GM12878 (cell line): ENCODE data around the gene DHRS1. TPM values are rescaled to one million over a fixed set of nuclear protein-coding genes. Genes with fewer than 3 reads are reported as not detected.

Experiments used
- ATAC-seq: fragments of 200-7000 bp; cut with Tn5 transposase; 3 replicates; pipeline ENCODE4 v1.9.1; 2020; ENCODE audit warnings: mild to moderate bottlenecking, moderate library complexity
- BruUV-seq: library from RNA; stranded (reverse); fragments of 400-500 nt; replicated peaks from 2 replicates; lab custom pipeline; 2021; lab: Mats Ljungman, UMichigan
- CTCF ChIA-PET: fragments of 300-600 bp; sonication (Branson Sonifier 250); formaldehyde crosslinking; extraction: SDS; loops from one replicate; lab custom pipeline; 2021; ENCODE audit warnings: inconsistent platforms; lab: Yijun Ruan, JAX
- POLR2A ChIA-PET: fragments of 350-600 bp; formaldehyde crosslinking; extraction: SDS; loops from one replicate; lab custom pipeline; 2021; ENCODE audit warnings: inconsistent platforms; lab: Charles Lee
- RAD21 ChIA-PET: fragments of 300-600 bp; sonication (Branson Sonifier 250); formaldehyde crosslinking; loops from one replicate; lab custom pipeline; 2023; ENCODE audit warnings: antibody characterized with exemption; ENCODE audit not compliant: unreplicated experiment; lab: Charles Lee
- SMC1A ChIA-PET: fragments of 300-600 bp; sonication (Branson Sonifier 250); formaldehyde crosslinking; loops from one replicate; lab custom pipeline; 2023; ENCODE audit not compliant: unreplicated experiment, uncharacterized antibody; lab: Charles Lee
- DNase-seq: peaks from one replicate; pipeline ENCODE4 v3.0.0-alpha.2; 2011; ENCODE audit warnings: low read depth, low spot score
- FAIRE-seq: peaks from 3 replicates; lab custom pipeline; 2011; peaks lifted over from hg19 to GRCh38; lab: Jason Lieb, UNC
- H2AFZ ChIP-seq: 2 replicates; pipeline ENCODE4 v1.6.0; 2011; ENCODE audit warnings: low read depth, low read length, control low read depth; ENCODE audit not compliant: control insufficient read depth
- H3K27ac ChIP-seq: 2 replicates; pipeline ENCODE4 v1.5.1; 2011; ENCODE audit warnings: control low read depth; ENCODE audit not compliant: control insufficient read depth, insufficient read depth
- H3K27me3 ChIP-seq, 2 experiments: replicated peaks in 1 of 2; 2 replicates each; pipeline versions ENCODE4 v1.6.0 to v1.6.1; 2011; ENCODE audit warnings: low read length in 1 of 2; ENCODE audit not compliant: control insufficient read depth in 2 of 2, insufficient read depth in 2 of 2
- H3K36me3 ChIP-seq, 2 experiments: 2 replicates each; pipeline ENCODE4 v1.5.1; 2011; ENCODE audit warnings: low read length in 1 of 2; ENCODE audit not compliant: control insufficient read depth in 2 of 2, insufficient read depth in 2 of 2
- H3K4me1 ChIP-seq: 2 replicates; pipeline ENCODE4 v1.6.1; 2011; ENCODE audit warnings: mild to moderate bottlenecking, low read length, moderate library complexity, mixed read lengths; ENCODE audit not compliant: control insufficient read depth, insufficient read depth
- H3K4me2 ChIP-seq: 2 replicates; pipeline ENCODE4 v1.6.0; 2011; ENCODE audit warnings: control low read depth; ENCODE audit not compliant: control insufficient read depth, insufficient read depth
- H3K4me3 ChIP-seq: fragments of 200-600 bp; sonication (generic); 2 replicates; pipeline ENCODE4 v1.5.1; 2016
- H3K79me2 ChIP-seq: 2 replicates; pipeline ENCODE4 v1.6.0; 2011; ENCODE audit warnings: low read length; ENCODE audit not compliant: control insufficient read depth, insufficient read depth
- H3K9ac ChIP-seq: 2 replicates; pipeline ENCODE4 v1.8.0; 2011; ENCODE audit warnings: low read length, control low read depth, mixed read lengths; ENCODE audit not compliant: control insufficient read depth, insufficient read depth
- H3K9me3 ChIP-seq: replicated peaks from 3 replicates; pipeline ENCODE4 v1.5.1; 2011; ENCODE audit warnings: mild to moderate bottlenecking, low read length; ENCODE audit not compliant: control insufficient read depth, insufficient read depth
- H4K20me1 ChIP-seq: 2 replicates; pipeline ENCODE4 v1.6.0; 2011; ENCODE audit not compliant: control insufficient read depth, insufficient read depth
- ATF2 ChIP-seq: IDR thresholded peaks from 2 replicates; pipeline ENCODE4 v1.6.1; 2012; ENCODE audit warnings: low read length, inconsistent platforms
- E2F8 ChIP-seq: fragments of 450-650 bp; IDR thresholded peaks from 2 replicates; pipeline ENCODE4 v1.6.1; 2018; ENCODE audit warnings: mild to moderate bottlenecking, low read depth, moderate library complexity; ENCODE audit not compliant: partially characterized antibody
- EED ChIP-seq: sonication (generic); IDR thresholded peaks from 2 replicates; pipeline ENCODE4 v1.6.1; 2016; ENCODE audit warnings: antibody characterized with exemption, low read depth
- ZSCAN29 ChIP-seq: fragments of 450-650 bp; IDR thresholded peaks from 2 replicates; pipeline ENCODE4 v1.6.1; 2017; ENCODE audit warnings: mild to moderate bottlenecking, moderate library complexity
- WGBS: methylation state at CpG from one replicate; pipeline ENCODE4 v1.1.6; 2016; ENCODE audit warnings: low lambda C conversion rate; ENCODE audit not compliant: insufficient replicate concordance, insufficient coverage; ENCODE audit errors: missing lambda C conversion rate; 5-methylcytosine and 5-hydroxymethylcytosine counted together
- in situ Hi-C: fragments of 300-500 bp; cut with MboI; formaldehyde crosslinking; loops from 9 replicates; pipeline ENCODE4 v1.14.3; 2018; ENCODE audit warnings: mixed read lengths
- intact Hi-C: fragments of 100-400 bp; cut with micrococcal nuclease; formaldehyde crosslinking; loops from one replicate; pipeline ENCODE4 v1.14.2; 2022; ENCODE audit not compliant: unreplicated experiment
- polyA plus RNA-seq, 11 experiments: library from polyadenylated mRNA; depleted of rRNA in 4 of 11; unstranded in 6 of 11; stranded (reverse) in 5 of 11; fragments of >200 nt; fragmentation: Nextera tagmentation in 4 of 11; fragmentation: Illumina TruSeq in 1 of 11; extraction: Ambion mirVana in 4 of 11; extraction: Trizol in 1 of 11; gene quantifications; 1 replicate in 1 of 11; 2 replicates in 10 of 11; pipeline versions ENCODE4 v1.2.1 to v1.2.3, GENCODE V29; 2011 to 2016; ENCODE audit warnings: inconsistent platforms in 2 of 11, missing spikeins in 2 of 11, low read depth in 1 of 11
- total RNA-seq, 4 experiments: library from RNA; depleted of rRNA in 3 of 4; stranded (reverse); fragments of >200 nt in 3 of 4; fragmentation: Illumina TruSeq in 1 of 4; extraction: Trizol in 1 of 4; gene quantifications; 2 replicates each; pipeline versions ENCODE4 v1.2.1 to v1.2.3, GENCODE V29; 2013 to 2021

Gene DHRS1
- total and polyA plus RNA-seq, 10 of the 15 experiments (the other 5 are each of a cell fraction or from before 2014, with no cell fraction given), result 12.1 to 45.0 (median 25.7) TPM

GRCh38 chr14:24258548-24259265 is 40.9 kb downstream of the DHRS1 start:
- DNase-seq (no peak), FAIRE-seq (no peak), ATAC-seq (no peak)
- no TSS peak for BruUV-seq
- H3K9me3 ChIP-seq, result no peaks in the 10 kb centered on the region
- ChIA-PET POLR2A (interaction anchor here (0.6 kb wide), 1 partner anchor 84 kb away, joined by 4 read pairs; no protein-coding TSS in a partner anchor), RAD21 (no interaction called here), CTCF (no interaction called here), SMC1A (interaction anchor here (0.8 kb wide), 1 partner anchor 12 kb away, joined by 3 read pairs; no protein-coding TSS in a partner anchor)
- no peak overlapping the region for H3K27ac ChIP-seq
- H3K79me2 ChIP-seq, result no peaks in the 10 kb centered on the region
- H3K4me2 ChIP-seq, result no peak overlapping the region
- H3K36me3 ChIP-seq, result peaks cover 0 to 1% of the 10 kb centered on the region in 2 experiments; a peak in 2 of 4 replicates
- no peak for TF ChIP-seq EED
- TF ChIP-seq ZSCAN29, result no peak
- TF ChIP-seq ATF2, result no peak
- no peak for TF ChIP-seq E2F8
- in situ Hi-C loops (no loop called here), intact Hi-C loops (no loop called here)
- H3K27me3 ChIP-seq, result no peaks in the 10 kb centered on the region
- H3K4me1 ChIP-seq, result no peaks in the 10 kb centered on the region
- H2AFZ ChIP-seq, result no peak overlapping the region
- H4K20me1 ChIP-seq, result no peaks in the 10 kb centered on the region
- H3K9ac ChIP-seq, result no peak overlapping the region
- H3K4me3 ChIP-seq, result no peak overlapping the region
- 93% methylated on average over 18 of the region's 18 CpGs for WGBS
